Spleen (tissue), 7 donors: ENCODE results near the gene CYB5D1.

ENCODE experiments used
- CTCF ChIP-seq, 11 experiments: fragments of 200-600 bp in 7 of 11; fragments of 450-650 bp in 4 of 11; sonication (generic) in 4 of 11; IDR thresholded peaks in 8 of 11; conservative IDR thresholded peaks in 3 of 11; 1 replicate in 7 of 11; 2 replicates in 4 of 11; pipeline versions ENCODE4 v1.4.0 to v1.8.0; 2016 to 2021; ENCODE audit warnings: antibody characterized with exemption in 11 of 11, inconsistent platforms in 4 of 11, mild to moderate bottlenecking in 1 of 11
- POLR2A ChIP-seq, 3 donors: fragments of 450-650 bp; IDR thresholded peaks; one replicate each; pipeline ENCODE4 v1.5.1; 2017; ENCODE audit warnings: antibody characterized with exemption in 3 of 3, mild to moderate bottlenecking in 1 of 3
- donor health status: DM: no; HTN: no; CAD: no; lungs with moderate emphysema.
- donor health status: DM: no; HTN: no; CAD: no.
- donor health status: DM: no; HTN: no; CAD: no.

- no peak for TF ChIP-seq POLR2A (IDR thresholded peaks at IDR 0.05)
- TF ChIP-seq CTCF (IDR thresholded peaks at IDR 0.05 in 8 of 11, conservative IDR thresholded peaks at IDR 0.05 in 3 of 11) = no peak
Observed at GRCh38 chr17:7875804-7876370, 18.1 kb downstream of the CYB5D1 start.
